ENCODE measurements around the gene TRAM2.
A peak's percentile ranks its signal among the peaks of the same experiment; 100 is the strongest.

The TRAM2 gene

DNA sequence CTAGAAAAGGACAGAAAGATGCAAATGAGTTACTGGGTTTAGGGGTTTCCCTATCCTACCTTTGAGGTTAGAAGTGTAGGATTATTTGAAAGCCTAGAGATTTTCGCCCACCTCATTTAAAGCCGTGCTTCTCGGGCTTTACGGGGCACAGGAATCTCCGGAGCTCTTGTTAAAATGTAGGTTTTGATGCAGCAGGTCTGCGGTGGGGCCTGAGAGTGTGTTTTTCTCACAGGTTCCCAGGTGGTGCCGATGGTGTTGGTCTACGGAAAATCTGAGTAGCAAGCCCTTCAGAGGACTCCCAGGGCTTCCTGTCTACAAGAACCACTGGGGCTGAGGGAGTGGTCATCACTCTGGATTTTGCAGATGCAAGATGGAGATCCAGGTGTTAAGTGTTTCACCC, 47.5 kb downstream of the TRAM2 start:
- TF ChIP-seq, protein P1, sequence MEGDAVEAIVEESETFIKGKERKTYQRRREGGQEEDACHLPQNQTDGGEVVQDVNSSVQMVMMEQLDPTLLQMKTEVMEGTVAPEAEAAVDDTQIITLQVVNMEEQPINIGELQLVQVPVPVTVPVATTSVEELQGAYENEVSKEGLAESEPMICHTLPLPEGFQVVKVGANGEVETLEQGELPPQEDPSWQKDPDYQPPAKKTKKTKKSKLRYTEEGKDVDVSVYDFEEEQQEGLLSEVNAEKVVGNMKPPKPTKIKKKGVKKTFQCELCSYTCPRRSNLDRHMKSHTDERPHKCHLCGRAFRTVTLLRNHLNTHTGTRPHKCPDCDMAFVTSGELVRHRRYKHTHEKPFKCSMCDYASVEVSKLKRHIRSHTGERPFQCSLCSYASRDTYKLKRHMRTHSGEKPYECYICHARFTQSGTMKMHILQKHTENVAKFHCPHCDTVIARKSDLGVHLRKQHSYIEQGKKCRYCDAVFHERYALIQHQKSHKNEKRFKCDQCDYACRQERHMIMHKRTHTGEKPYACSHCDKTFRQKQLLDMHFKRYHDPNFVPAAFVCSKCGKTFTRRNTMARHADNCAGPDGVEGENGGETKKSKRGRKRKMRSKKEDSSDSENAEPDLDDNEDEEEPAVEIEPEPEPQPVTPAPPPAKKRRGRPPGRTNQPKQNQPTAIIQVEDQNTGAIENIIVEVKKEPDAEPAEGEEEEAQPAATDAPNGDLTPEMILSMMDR (IDR thresholded peaks at IDR 0.05; ENCODE audit: low read depth, low read length) = no peak
- no peak for DNase-seq (ENCODE audit: extremely low read depth, low read depth)

DNA sequence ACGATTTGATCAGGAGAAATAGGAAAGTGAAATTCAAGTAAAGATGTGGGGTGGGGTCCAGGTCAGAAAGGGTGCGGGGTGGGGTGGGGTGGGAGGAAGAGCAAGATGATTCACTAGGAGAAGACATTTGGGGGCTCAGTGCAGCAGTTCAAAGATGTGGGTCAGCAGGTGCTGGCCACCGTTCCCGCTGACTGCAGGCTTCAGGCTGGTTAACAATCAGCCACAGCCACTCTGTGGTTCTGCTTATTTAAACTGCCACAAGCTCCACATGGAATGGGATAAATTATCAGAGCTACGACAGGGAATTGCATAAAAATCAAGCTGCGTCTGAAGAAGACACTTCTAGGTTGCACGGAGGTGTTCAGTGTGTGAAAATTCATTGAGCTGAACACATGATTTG, 49.4 kb downstream of the TRAM2 start:
- TF ChIP-seq, protein P1 (IDR thresholded peaks at IDR 0.05; ENCODE audit: low read depth, low read length) = no peak
- no peak for DNase-seq (ENCODE audit: extremely low read depth, low read depth)

DNA sequence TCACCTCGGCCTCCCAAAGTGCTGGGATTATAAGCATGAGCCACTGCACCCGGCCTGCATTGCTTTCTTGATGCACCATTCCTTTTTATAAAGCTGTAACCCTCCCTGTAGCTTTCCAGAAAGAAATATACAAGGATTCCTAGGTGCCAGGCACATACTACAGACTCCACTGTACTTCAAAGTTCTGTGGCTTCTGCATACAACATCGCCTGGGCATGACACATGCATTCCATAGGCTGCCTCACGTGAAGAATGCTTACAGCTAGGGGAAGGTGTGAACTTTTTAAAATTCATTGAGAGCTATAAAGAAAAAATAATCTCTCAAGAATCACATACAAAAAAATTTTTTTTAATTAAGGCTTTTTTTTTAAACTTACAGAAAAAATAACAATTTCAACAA, 50.2 kb downstream of the TRAM2 start:
- DNase-seq (ENCODE audit: extremely low read depth, low read depth) = no peak
- TF ChIP-seq, protein P1 (IDR thresholded peaks at IDR 0.05; ENCODE audit: low read depth, low read length) = no peak

DNA sequence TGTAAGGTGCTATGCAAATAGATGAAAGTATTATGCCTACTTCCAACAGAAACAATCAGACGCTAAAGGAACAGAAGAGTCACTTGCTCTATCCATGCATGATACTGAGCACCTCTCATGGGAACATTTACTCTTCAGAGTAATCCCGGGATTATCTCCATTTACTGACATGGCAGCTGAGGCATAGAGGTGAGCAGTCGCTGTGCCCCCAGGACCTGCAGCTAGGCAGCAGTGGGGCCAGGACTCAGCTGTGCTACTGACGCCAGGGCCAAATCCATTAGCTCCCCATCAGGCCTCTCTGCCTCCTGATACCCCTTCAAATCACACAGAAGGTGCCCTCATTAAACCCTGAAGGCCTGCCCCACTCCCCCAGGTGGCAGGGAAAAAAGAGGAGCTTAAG, 51.9 kb downstream of the TRAM2 start:
- DNase-seq (ENCODE audit: extremely low read depth, low read depth) = no peak
- TF ChIP-seq, protein P1 (IDR thresholded peaks at IDR 0.05; ENCODE audit: low read depth, low read length) = no peak

DNA sequence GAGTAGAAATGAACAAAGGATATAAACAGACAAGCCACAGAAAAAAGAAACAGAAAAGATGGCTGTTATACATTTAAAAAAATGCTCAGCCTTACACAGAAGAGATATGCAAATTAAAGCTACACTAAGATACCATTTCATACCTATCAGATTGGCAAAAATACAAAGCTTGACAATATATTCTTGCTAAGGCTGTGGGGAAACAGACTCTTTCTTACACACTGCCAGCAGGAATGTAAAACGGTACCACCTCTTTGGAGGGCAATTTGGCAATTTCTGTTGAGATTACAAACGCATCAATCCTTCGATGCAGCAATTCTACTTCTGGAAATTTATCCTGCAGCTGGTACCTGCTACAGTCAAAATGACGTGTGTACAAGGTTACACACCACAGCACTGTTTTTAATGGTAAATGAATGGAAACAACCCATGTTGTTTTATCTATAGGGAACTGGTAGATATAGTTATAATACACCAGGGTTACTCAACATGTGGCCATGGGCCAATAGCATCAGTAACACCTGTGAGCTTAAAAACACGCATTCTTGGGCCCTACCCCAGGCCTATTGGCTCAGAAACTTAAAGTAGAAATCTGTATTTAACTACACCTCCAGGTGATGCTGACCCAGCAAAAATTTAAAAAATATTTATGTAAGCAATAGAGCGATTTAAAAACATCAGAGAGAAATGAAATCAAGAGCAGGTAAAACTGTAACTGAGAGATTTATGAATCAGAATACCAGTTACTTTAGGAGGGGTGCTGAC, 53.3 kb downstream of the TRAM2 start:
- TF ChIP-seq, protein P1 (IDR thresholded peaks at IDR 0.05; ENCODE audit: low read depth, low read length) = no peak
- no peak for DNase-seq (ENCODE audit: extremely low read depth, low read depth)

DNA sequence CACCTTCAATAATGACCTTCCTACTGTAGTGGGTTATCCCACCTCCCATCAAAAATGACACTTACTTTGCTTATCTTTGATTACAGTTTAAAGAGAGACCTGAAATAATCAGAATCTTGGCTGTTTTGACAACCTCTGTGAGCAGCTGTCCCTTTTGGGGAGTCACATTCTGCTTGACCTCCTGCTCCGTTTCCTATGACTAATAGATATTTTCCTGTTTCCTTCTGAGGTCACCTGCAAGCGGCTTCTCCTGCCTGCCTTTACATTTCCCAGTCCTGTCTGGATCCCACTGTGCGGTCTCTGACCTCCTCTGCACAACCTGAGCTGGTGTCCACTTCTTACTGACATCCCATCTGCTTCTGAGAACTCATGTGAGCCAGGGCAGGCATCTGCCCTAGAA, 54.2 kb downstream of the TRAM2 start:
- no peak for DNase-seq (ENCODE audit: extremely low read depth, low read depth)
- TF ChIP-seq, protein P1 (IDR thresholded peaks at IDR 0.05; ENCODE audit: low read depth, low read length) = no peak

DNA sequence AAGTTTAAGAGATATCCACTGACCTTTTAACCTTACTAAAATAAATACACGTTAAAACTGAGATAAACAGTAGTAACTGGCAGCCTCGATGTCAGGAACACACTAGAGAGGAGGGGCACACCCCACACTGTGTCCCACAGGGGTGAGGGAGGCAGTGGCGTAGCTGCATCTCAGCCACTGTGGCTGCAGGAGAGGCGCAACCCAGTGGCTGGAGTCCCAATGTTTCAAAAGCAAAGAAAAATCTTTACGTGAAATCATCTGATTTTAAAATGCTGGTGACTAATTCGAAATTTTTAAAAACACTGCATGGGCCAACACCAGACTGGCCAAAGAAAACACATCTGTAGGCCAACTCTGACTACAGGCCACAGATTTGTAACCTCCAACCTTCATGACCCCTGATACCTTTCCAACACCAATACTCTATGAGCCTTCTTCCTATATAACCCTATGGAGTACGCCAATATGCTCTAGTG, 54.7 kb downstream of the TRAM2 start:
- DNase-seq (ENCODE audit: extremely low read depth, low read depth) = no peak
- TF ChIP-seq, protein P1 (IDR thresholded peaks at IDR 0.05; ENCODE audit: low read depth, low read length) = peak; percentile 3; the same call in 1 of the 2 replicates
